PC-3 (cell line): ENCODE results near the gene TTYH2. TPM values are rescaled to one million over a fixed set of nuclear protein-coding genes. Genes with fewer than 3 reads are reported as not detected.

Experiments
- ATAC-seq: fragments of 200-7000 bp; cut with Tn5 transposase; 2 replicates; pipeline ENCODE4 v1.9.1; 2020; ENCODE audit warnings: mild to moderate bottlenecking, moderate library complexity
- BruUV-seq: library from RNA; stranded (reverse); fragments of 400-500 nt; replicated peaks from 2 replicates; lab custom pipeline; 2021; lab: Mats Ljungman, UMichigan
- CTCF ChIA-PET: fragments of 300-600 bp; sonication (Branson Sonifier 250); formaldehyde crosslinking; loops from one replicate; lab custom pipeline; 2022; ENCODE audit warnings: antibody characterized with exemption; lab: Charles Lee
- POLR2A ChIA-PET: fragments of 300-600 bp; sonication (Branson Sonifier 250); formaldehyde crosslinking; loops from one replicate; lab custom pipeline; 2022; ENCODE audit warnings: antibody characterized with exemption; ENCODE audit not compliant: unreplicated experiment; lab: Charles Lee
- DNase-seq: peaks from one replicate; pipeline ENCODE4 v3.0.0-alpha.2; 2015
- H2AFZ ChIP-seq: fragments of 300-600 bp; sonication (generic); 2 replicates; pipeline ENCODE4 v1.6.0; 2016; ENCODE audit warnings: antibody characterized with exemption, low read length
- H3F3A ChIP-seq: fragments of 300-600 bp; sonication (generic); one replicate; pipeline ENCODE4 v1.6.0; 2017; ENCODE audit warnings: antibody characterized with exemption, low read length, control low read depth, mild to moderate bottlenecking; ENCODE audit not compliant: unreplicated experiment
- H3K27ac ChIP-seq: fragments of 300-600 bp; sonication (generic); 2 replicates; pipeline ENCODE4 v1.5.1; 2016; ENCODE audit warnings: mild to moderate bottlenecking, low read length
- H3K27me3 ChIP-seq: fragments of 300-600 bp; sonication (generic); 2 replicates; pipeline ENCODE4 v1.6.1; 2016; ENCODE audit warnings: low read length, mixed read lengths
- H3K36me3 ChIP-seq: fragments of 300-600 bp; sonication (generic); 2 replicates; pipeline ENCODE4 v1.6.1; 2016; ENCODE audit warnings: low read depth, mixed run types, low read length, mixed read lengths
- H3K4me1 ChIP-seq: fragments of 300-600 bp; sonication (generic); 2 replicates; pipeline ENCODE4 v1.5.1; 2016; ENCODE audit warnings: low read length; ENCODE audit not compliant: insufficient read depth
- H3K4me2 ChIP-seq: fragments of 300-600 bp; sonication (generic); 2 replicates; pipeline ENCODE4 v1.6.0; 2016; ENCODE audit warnings: low read length
- H3K4me3 ChIP-seq: fragments of 300-600 bp; sonication (generic); 2 replicates; pipeline ENCODE4 v1.5.1; 2016; ENCODE audit warnings: mild to moderate bottlenecking, low read length, mixed read lengths
- H3K79me2 ChIP-seq: fragments of 300-600 bp; sonication (generic); 2 replicates; pipeline ENCODE4 v1.6.1; 2017; ENCODE audit warnings: low read length, mixed read lengths
- H3K9ac ChIP-seq: fragments of 300-600 bp; sonication (generic); 2 replicates; pipeline ENCODE4 v1.6.0; 2016; ENCODE audit warnings: mild to moderate bottlenecking, low read length
- H3K9me2 ChIP-seq: fragments of 300-600 bp; sonication (generic); replicated peaks from 2 replicates; pipeline ENCODE4 v1.6.1; 2016; ENCODE audit warnings: mixed run types, low read length, mixed read lengths
- H3K9me3 ChIP-seq: fragments of 300-600 bp; sonication (generic); 2 replicates; pipeline ENCODE4 v1.6.1; 2016; ENCODE audit warnings: low read length, mixed read lengths
- H4K20me1 ChIP-seq: fragments of 300-600 bp; sonication (generic); 2 replicates; pipeline ENCODE4 v1.6.1; 2016; ENCODE audit warnings: low read length, mixed read lengths
- EZH2 ChIP-seq: fragments of 300-600 bp; sonication (generic); IDR thresholded peaks from one replicate; pipeline ENCODE4 v1.6.1; 2017; ENCODE audit warnings: antibody characterized with exemption, mild to moderate bottlenecking, low read length; ENCODE audit not compliant: unreplicated experiment
- EZH2phosphoT487 ChIP-seq: fragments of 300-600 bp; sonication (generic); IDR thresholded peaks from 2 replicates; pipeline ENCODE4 v1.6.1; 2018; ENCODE audit warnings: mild to moderate bottlenecking, antibody characterized with exemption, low read length, borderline replicate concordance
- intact Hi-C: fragments of 100-400 bp; cut with micrococcal nuclease; formaldehyde crosslinking; loops from 2 replicates; pipeline ENCODE4 v1.9.0; 2023
- total RNA-seq: library from RNA; depleted of rRNA; stranded (reverse); fragments of >200 nt; gene quantifications from 2 replicates; pipeline ENCODE4 v1.2.3, GENCODE V29; 2014
- TF ChIP-seq, protein P1 (sequence below): fragments of 300-600 bp; sonication (generic); conservative IDR thresholded peaks from 2 replicates; pipeline ENCODE4 v1.5.1; 2017; ENCODE audit warnings: antibody characterized with exemption, low read depth, mild to moderate bottlenecking, low read length

The TTYH2 gene
- total RNA-seq, 1 experiment from 2014 or later: 17.6 TPM

DNA sequence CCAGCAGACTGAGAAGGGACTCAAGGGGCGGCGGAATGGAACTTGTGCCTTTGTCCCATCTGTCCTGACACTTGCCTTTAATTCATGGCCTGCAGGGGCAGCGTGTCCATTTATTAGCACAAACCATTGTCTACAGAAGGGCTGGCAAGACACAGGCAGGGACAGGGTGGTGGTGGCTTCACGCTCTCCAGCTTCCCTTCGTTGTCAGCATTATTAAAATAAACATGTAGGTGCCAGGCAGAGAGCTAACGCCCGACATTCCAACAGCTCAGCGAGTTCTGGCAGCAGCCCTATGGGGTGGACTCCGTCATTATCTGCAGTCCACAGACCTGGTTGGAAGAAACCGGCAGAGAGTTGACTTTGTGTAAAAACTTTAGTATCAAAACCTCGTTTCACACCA, 77.0 kb downstream of the TTYH2 start:
- intact Hi-C loops: no loop called here
- Histone ChIP-seq H3K27me3 (no peaks in the 10 kb centered on the region), H3F3A (no peaks in the 10 kb centered on the region), H3K4me1 (0 out of 2 replicates have a peak, but pooled peaks cover 4% of the 10 kb centered on the region), H3K9me2 (no peaks in the 10 kb centered on the region), H4K20me1 (no peaks in the 10 kb centered on the region), H3K27ac (no peak overlapping the region), H3K4me2 (no peak overlapping the region), H2AFZ (no peak overlapping the region), H3K79me2 (no peaks in the 10 kb centered on the region), H3K9me3 (no peaks in the 10 kb centered on the region), H3K36me3 (no peaks in the 10 kb centered on the region), H3K4me3 (no peak overlapping the region), H3K9ac (no peak overlapping the region)
- CTCF ChIA-PET: no interaction called here
- POLR2A ChIA-PET: no interaction called here
- no peak for ATAC-seq
- TF ChIP-seq EZH2: no peak
- TF ChIP-seq, protein P1, sequence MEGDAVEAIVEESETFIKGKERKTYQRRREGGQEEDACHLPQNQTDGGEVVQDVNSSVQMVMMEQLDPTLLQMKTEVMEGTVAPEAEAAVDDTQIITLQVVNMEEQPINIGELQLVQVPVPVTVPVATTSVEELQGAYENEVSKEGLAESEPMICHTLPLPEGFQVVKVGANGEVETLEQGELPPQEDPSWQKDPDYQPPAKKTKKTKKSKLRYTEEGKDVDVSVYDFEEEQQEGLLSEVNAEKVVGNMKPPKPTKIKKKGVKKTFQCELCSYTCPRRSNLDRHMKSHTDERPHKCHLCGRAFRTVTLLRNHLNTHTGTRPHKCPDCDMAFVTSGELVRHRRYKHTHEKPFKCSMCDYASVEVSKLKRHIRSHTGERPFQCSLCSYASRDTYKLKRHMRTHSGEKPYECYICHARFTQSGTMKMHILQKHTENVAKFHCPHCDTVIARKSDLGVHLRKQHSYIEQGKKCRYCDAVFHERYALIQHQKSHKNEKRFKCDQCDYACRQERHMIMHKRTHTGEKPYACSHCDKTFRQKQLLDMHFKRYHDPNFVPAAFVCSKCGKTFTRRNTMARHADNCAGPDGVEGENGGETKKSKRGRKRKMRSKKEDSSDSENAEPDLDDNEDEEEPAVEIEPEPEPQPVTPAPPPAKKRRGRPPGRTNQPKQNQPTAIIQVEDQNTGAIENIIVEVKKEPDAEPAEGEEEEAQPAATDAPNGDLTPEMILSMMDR: peak; percentile 26; the same call in 1 of the 2 replicates
- DNase-seq: no peak
- BruUV-seq: no TSS peak

DNA sequence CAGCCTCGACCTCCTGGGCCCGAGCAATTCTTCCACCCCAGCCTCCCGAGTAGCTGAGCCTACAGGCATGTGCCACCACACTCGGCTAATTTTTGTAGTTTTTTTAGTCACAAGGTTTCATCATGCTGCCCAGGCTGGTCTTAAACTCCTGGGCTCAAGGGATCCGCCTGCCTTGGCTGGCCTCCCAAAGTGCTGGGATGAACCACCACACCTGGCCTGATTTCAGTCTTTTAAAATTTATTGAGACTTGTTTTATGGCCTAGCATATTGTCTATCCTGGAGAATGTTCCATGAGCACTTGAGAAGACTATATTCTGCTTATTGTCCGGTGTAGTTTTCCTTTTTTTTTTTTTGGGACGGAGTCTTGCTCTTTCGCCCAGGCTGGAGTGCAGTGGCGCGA, 79.1 kb downstream of the TTYH2 start:
- Histone ChIP-seq H3K79me2 (no peaks in the 10 kb centered on the region), H3K4me3 (no peak overlapping the region), H3K27ac (no peak overlapping the region), H3K4me1 (peaks cover 20% of the 10 kb centered on the region), H3K4me2 (no peak overlapping the region), H3K9me3 (no peaks in the 10 kb centered on the region), H3K9ac (no peak overlapping the region), H3K36me3 (no peaks in the 10 kb centered on the region), H2AFZ (no peak overlapping the region), H3F3A (no peaks in the 10 kb centered on the region), H3K9me2 (no peaks in the 10 kb centered on the region), H3K27me3 (no peaks in the 10 kb centered on the region), H4K20me1 (no peaks in the 10 kb centered on the region)
- no TSS peak for BruUV-seq
- ChIA-PET POLR2A (no interaction called here), CTCF (no interaction called here)
- ATAC-seq (no peak), DNase-seq (no peak)
- intact Hi-C loops: no loop called here
- TF ChIP-seq EZH2phosphoT487: no peak
- TF ChIP-seq EZH2: no peak
- TF ChIP-seq, protein P1: no peak
